Coronary artery (tissue), 2 donors: ENCODE measurements around the gene TBCK.

Experiments used
- DNase-seq: peaks from one replicate; pipeline ENCODE4 v3.0.0-alpha.2; 2017; ENCODE audit warnings: low spot score
- H3K27ac ChIP-seq, 2 donors: fragments of 200-600 bp; sonication (generic); one replicate each; pipeline ENCODE4 v1.5.1; 2016 to 2019
- H3K4me3 ChIP-seq: fragments of 200-600 bp; sonication (generic); 2 replicates; pipeline ENCODE4 v1.5.1; 2016; ENCODE audit warnings: mild to moderate bottlenecking, moderate library complexity
- TF ChIP-seq, protein P1 (sequence below): fragments of 200-600 bp; sonication (generic); IDR thresholded peaks from one replicate; pipeline ENCODE4 v1.5.1; 2019; ENCODE audit warnings: antibody characterized with exemption

TBCK gene

GRCh38 chr4:106270736-106271135, 45.3 kb downstream of the TBCK start:
- TF ChIP-seq, protein P1, sequence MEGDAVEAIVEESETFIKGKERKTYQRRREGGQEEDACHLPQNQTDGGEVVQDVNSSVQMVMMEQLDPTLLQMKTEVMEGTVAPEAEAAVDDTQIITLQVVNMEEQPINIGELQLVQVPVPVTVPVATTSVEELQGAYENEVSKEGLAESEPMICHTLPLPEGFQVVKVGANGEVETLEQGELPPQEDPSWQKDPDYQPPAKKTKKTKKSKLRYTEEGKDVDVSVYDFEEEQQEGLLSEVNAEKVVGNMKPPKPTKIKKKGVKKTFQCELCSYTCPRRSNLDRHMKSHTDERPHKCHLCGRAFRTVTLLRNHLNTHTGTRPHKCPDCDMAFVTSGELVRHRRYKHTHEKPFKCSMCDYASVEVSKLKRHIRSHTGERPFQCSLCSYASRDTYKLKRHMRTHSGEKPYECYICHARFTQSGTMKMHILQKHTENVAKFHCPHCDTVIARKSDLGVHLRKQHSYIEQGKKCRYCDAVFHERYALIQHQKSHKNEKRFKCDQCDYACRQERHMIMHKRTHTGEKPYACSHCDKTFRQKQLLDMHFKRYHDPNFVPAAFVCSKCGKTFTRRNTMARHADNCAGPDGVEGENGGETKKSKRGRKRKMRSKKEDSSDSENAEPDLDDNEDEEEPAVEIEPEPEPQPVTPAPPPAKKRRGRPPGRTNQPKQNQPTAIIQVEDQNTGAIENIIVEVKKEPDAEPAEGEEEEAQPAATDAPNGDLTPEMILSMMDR: no peak
- DNase-seq: no peak
- Histone ChIP-seq H3K27ac (no peak overlapping the region), H3K4me3 (no peak overlapping the region)

DNA sequence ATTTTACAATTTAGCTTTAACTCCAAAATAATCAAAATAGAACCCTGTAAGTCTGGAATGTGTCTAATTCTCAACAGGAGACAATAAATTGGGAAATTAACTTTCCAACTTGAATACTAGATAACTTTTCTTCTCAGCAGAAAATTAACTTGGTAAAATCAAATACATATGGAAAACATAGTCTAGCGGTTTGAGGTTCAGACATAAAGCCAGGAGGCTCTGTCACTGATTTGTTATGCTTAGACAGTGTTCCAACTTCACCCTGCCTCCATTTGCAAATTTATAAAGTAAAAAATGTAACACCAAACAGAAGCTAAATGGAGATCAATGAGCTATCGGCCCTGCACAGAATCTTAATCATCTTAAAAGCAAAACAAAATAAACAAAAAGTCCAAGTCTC, 46.3 kb downstream of the TBCK start:
- DNase-seq: no peak

GRCh38 chr4:106268786-106269185, 47.2 kb downstream of the TBCK start:
- TF ChIP-seq, protein P1: no peak
- H3K4me3 ChIP-seq: no peak overlapping the region
- no peak for DNase-seq
- no peak overlapping the region for H3K27ac ChIP-seq

More for the DNA sequence above, 46.3 kb downstream of the TBCK start:
- TF ChIP-seq, protein P1: no peak
- H3K27ac ChIP-seq: no peak overlapping the region
- no peak overlapping the region for H3K4me3 ChIP-seq

GRCh38 chr4:106266201-106266600, 49.8 kb downstream of the TBCK start:
- TF ChIP-seq, protein P1: peak; percentile 25
- DNase-seq: no peak
- no peak overlapping the region for H3K27ac ChIP-seq

DNA sequence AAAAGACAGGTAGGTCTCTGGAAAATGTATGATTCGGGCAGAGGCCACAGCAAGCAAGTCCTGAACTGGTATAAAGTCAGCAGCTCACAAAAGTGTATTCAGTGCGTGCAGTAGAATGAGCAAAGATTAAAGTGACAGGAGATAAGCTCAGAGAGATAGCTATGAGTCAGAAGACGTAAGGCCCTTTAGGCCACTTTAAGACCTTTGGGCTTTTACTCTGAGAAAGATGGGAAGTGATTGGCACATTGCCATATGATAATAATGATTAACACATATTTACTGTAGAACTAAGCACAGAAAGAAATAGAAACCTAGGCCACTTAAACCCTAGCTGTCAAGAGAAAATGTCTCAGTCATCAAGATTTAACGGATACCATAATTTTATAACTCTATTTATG, 51.7 kb downstream of the TBCK start:
- Histone ChIP-seq H3K4me3 (no peak overlapping the region), H3K27ac (no peak overlapping the region)
- TF ChIP-seq, protein P1: no peak
- DNase-seq: no peak

More at GRCh38 chr4:106266201-106266600, 49.8 kb downstream of the TBCK start:
- no peak overlapping the region for H3K4me3 ChIP-seq

- Histone ChIP-seq H3K27ac (no peak overlapping the region), H3K4me3 (no peak overlapping the region)
- TF ChIP-seq, protein P1: no peak
- DNase-seq: no peak
Measured at GRCh38 chr4:106263594-106264330, 52.2 kb downstream of the TBCK start.

- no peak overlapping the region for H3K27ac ChIP-seq
- TF ChIP-seq, protein P1: no peak
- no peak overlapping the region for H3K4me3 ChIP-seq
- no peak for DNase-seq
Measured at GRCh38 chr4:106261980-106262379, 54.0 kb downstream of the TBCK start.
